PC-3 (cell line): Measurements from ENCODE around the gene GRHL3.

Source experiments
- EZH2 ChIP-seq: fragments of 300-600 bp; sonication (generic); IDR thresholded peaks from one replicate; pipeline ENCODE4 v1.6.1; 2017; ENCODE audit warnings: antibody characterized with exemption, mild to moderate bottlenecking, low read length; ENCODE audit not compliant: unreplicated experiment
- EZH2phosphoT487 ChIP-seq: fragments of 300-600 bp; sonication (generic); IDR thresholded peaks from 2 replicates; pipeline ENCODE4 v1.6.1; 2018; ENCODE audit warnings: mild to moderate bottlenecking, antibody characterized with exemption, low read length, borderline replicate concordance
- TF ChIP-seq, protein P1 (sequence below): fragments of 300-600 bp; sonication (generic); conservative IDR thresholded peaks from 2 replicates; pipeline ENCODE4 v1.5.1; 2017; ENCODE audit warnings: antibody characterized with exemption, low read depth, mild to moderate bottlenecking, low read length

DNA sequence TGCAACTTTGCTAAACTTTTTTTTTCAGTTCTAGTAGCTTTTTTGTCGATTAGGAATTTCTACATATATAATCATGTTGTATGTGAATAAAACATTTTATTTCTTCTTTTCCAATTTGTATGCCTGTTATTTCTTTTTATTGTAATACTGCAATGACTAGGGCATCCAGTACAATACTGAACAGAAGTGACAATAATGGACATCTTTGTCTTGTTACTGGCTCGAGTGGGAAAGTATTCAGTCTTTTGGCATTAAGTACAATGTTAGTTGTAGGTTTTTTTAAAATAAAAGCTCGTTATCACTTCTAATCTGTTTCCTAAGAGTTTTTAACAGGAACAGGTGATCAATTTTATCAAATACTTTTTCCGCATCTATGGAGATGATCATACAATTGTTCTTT is 84.6 kb downstream of the GRHL3 start:
- TF ChIP-seq, protein P1, sequence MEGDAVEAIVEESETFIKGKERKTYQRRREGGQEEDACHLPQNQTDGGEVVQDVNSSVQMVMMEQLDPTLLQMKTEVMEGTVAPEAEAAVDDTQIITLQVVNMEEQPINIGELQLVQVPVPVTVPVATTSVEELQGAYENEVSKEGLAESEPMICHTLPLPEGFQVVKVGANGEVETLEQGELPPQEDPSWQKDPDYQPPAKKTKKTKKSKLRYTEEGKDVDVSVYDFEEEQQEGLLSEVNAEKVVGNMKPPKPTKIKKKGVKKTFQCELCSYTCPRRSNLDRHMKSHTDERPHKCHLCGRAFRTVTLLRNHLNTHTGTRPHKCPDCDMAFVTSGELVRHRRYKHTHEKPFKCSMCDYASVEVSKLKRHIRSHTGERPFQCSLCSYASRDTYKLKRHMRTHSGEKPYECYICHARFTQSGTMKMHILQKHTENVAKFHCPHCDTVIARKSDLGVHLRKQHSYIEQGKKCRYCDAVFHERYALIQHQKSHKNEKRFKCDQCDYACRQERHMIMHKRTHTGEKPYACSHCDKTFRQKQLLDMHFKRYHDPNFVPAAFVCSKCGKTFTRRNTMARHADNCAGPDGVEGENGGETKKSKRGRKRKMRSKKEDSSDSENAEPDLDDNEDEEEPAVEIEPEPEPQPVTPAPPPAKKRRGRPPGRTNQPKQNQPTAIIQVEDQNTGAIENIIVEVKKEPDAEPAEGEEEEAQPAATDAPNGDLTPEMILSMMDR = no peak
- TF ChIP-seq EZH2phosphoT487 (no peak), EZH2 (no peak)
